HFFc6 (cell line): ENCODE measurements around the gene PIGO. TPM values are rescaled to one million over a fixed set of nuclear protein-coding genes. Genes with fewer than 3 reads are reported as not detected.

Source experiments
- DNase-seq: peaks from one replicate; pipeline ENCODE4 v3.0.0-alpha.2; 2018
- H3K27ac Mint-ChIP-seq: 2 replicates; pipeline ENCODE4 v1.8.0; 2020; ENCODE audit warnings: mild to moderate bottlenecking, mixed read lengths
- H3K27me3 Mint-ChIP-seq: 2 replicates; pipeline ENCODE4 v1.8.0; 2021; ENCODE audit warnings: mild to moderate bottlenecking, moderate library complexity, mixed read lengths; ENCODE audit not compliant: insufficient read depth
- H3K36me3 Mint-ChIP-seq: 2 replicates; pipeline ENCODE4 v1.8.0; 2021; ENCODE audit warnings: low read depth, mixed read lengths
- H3K4me1 Mint-ChIP-seq: 2 replicates; pipeline ENCODE4 v1.8.0; 2020; ENCODE audit warnings: low read depth, mixed read lengths
- H3K4me3 Mint-ChIP-seq: 2 replicates; pipeline ENCODE4 v1.8.0; 2020; ENCODE audit warnings: mild to moderate bottlenecking, moderate library complexity, mixed read lengths
- H3K9me3 Mint-ChIP-seq: 2 replicates; pipeline ENCODE4 v1.8.0; 2020; ENCODE audit warnings: mild to moderate bottlenecking, mixed read lengths
- CTCF ChIP-seq: fragments of 200-600 bp; sonication (generic); IDR thresholded peaks from 2 replicates; pipeline ENCODE4 v1.5.0; 2021; ENCODE audit warnings: antibody characterized with exemption, mild to moderate bottlenecking
- total RNA-seq, 6 experiments: library from RNA; stranded (reverse); fragmentation: NEBNext Ultra II Directional; extraction: Animal tissue kit (Norgen Biotek cat#: 25700); gene quantifications; 2 replicates in 1 of 6; 3 replicates in 5 of 6; pipeline ENCODE4 v1.2.3, GENCODE V29; 2021

PIGO gene
- total RNA-seq, 6 experiments from 2014 or later = 23.0 to 30.3 (median 28.3) TPM

DNA sequence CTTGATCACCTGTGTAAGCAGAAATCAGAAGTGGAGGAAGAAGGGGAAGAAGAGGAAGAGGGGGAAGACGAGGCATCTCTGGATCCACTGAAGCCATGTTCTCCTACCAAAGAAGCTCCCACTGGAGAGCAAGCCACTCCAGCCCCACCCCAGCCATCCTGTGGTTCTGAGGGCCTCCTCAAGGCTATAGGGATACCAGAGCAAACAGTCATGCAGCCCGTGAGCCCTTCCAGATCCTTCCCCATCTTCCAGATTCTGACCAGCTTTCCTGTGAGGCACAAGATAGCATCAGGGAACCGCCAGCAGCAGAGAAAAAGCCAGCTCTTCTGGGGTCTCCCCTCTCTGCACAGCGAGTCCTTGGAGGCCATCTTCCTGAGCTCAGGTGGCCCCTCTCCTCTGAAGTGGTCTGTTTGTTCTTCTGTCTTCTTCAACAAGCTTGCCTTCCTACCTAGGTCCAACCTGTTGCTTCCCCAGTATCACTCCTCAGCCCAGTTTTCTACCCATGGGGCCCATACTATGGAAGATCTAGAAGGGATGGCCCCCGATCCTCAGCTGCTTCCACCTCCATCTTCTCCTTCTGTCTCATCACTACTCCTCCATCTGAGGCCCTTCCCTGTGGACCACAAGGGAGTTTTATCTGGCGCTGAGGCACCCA lies 53.4 kb downstream of the PIGO start:
- H3K4me3 Mint-ChIP-seq = no peak overlapping the region
- no peak for TF ChIP-seq CTCF
- H3K27me3 Mint-ChIP-seq = peaks cover 5% of the 10 kb centered on the region
- peaks cover 33% of the 10 kb centered on the region for H3K36me3 Mint-ChIP-seq
- no peak for DNase-seq
- H3K9me3 Mint-ChIP-seq = no peaks in the 10 kb centered on the region
- peak overlapping the region; percentile 53 for H3K27ac Mint-ChIP-seq
- H3K4me1 Mint-ChIP-seq = peaks cover 35% of the 10 kb centered on the region

DNA sequence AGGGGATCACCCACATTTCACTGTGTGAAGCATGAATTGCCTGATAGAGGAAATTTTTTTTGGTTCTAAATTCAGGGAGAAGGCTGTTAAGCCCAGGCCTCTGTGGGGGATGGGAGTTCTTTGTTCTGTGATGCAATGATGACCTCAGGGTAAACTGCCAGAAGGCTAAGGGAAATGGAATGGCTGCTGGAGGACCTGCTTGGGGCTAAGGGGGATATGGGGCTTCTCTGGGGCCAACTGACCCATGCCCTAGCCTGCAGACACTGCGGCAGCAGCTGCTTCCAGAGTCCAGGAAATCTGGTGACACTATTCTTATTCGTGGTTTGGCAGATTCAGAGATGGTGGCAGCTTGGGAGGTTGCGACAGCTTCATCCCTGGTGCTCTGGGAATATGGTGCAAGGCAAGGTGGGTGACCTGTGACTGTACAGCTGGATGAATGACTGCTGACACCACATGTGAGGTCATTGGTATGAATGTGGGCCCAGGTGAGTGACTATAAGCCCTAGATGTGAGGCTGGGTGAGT lies 54.2 kb downstream of the PIGO start:
- peak overlapping the region; percentile 53 for H3K27ac Mint-ChIP-seq
- H3K27me3 Mint-ChIP-seq = peaks cover 5% of the 10 kb centered on the region
- H3K36me3 Mint-ChIP-seq = peaks cover 33% of the 10 kb centered on the region
- no peak for TF ChIP-seq CTCF
- peaks cover 35% of the 10 kb centered on the region for H3K4me1 Mint-ChIP-seq
- no peaks in the 10 kb centered on the region for H3K9me3 Mint-ChIP-seq
- no peak overlapping the region for H3K4me3 Mint-ChIP-seq
- DNase-seq = no peak

Other genes starting within 250 kb of the PIGO start
- not detected for gene PHF24, start 138.3 kb downstream of the PIGO start, total RNA-seq
- 10 to 100 TPM; 12.2 to 19.9 (median 16.3) TPM for gene DNAJB5, start 106.8 kb downstream of the PIGO start, total RNA-seq
- 100 to 1,000 TPM; 324 to 457 (median 374) TPM for gene VCP, start 24.0 kb downstream of the PIGO start, total RNA-seq
- 10 to 100 TPM; 17.8 to 30.0 (median 28.3) TPM for gene FANCG, start 16.6 kb downstream of the PIGO start, total RNA-seq
- 100 to 1,000 TPM; 118 to 139 (median 123) TPM for gene STOML2, start 6.5 kb upstream of the PIGO start, total RNA-seq
- 10 to 100 TPM; 45.9 to 56.5 (median 49.5) TPM for gene ATOSB, start 19.3 kb upstream of the PIGO start, total RNA-seq
- 10 to 100 TPM; 18.2 to 21.4 (median 19.7) TPM for gene UNC13B, start 65.4 kb upstream of the PIGO start, total RNA-seq